ENCODE data around the gene ELF5. TPM values are rescaled to one million over a fixed set of nuclear protein-coding genes. Genes with fewer than 3 reads are reported as not detected.

Gene ELF5
- total RNA-seq, 1 experiment from 2014 or later: not detected

DNA sequence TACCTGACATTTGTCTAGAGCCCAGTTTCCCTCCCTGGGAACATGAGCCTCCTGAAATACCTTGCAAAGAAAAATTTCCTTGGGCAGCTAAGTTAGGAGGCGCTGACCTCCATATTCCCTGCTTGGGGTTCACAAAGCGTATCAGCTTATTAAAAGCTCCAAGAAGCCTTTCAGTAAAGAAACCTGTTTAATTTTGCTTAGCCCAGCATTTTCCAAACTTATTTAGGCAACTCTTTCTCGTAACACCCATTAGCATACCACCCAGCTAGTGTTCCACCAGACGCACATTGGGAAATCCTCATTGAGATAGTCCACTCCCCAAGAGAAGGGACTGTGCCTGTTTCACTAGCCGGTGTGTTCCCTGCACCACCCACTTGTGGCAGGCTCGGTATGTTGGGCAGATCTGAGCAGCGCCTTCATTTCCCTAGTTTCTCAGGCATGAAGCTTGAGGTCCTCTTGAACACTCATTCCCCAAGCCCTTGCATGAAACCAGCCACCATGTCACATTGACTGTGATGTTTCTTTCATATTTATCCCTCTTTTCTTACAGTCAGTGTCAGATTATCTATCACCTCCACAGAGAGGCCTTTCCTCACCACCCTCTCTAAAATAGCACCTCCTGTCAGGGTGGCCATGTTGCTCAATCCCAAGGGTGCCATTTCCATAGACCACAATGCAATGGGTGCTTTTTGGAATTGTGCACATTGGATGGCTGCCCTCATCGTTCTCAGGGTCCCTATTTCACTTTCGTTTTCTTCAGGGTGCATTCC, 12.5 kb upstream of the ELF5 start:
- in situ Hi-C loops (cut with HindIII; ENCODE audit: low pct_unique_long_range_greater_than_20kb, low sequenced_read_pairs): no loop called here
- no peak for DNase-seq (ENCODE audit: low read depth, low spot score)

- DNase-seq (ENCODE audit: low read depth, low spot score): no peak
- in situ Hi-C loops (cut with HindIII; ENCODE audit: low pct_unique_long_range_greater_than_20kb, low sequenced_read_pairs): no loop called here
Measured at GRCh38 chr11:34525098-34525497, 11.5 kb upstream of the ELF5 start.

DNA sequence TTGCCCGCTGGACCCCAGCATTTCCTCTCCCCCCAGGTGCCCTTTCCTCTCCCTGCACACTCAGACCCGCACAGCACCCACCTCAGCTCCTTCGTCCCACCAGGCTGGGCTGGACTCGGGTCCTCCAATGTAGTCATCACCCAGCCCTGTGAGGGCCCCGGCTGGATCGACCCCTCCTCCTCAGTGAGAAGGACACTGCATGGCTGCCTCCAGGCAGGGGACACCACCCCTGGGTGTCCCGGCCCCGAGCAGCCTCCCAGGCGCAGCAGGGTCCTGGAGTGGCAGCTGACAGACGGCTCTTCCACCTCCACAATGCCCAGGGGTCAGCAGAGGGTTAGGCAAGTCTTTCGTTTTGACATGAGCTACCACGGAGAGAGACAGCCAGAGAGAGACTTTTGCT, 11.1 kb upstream of the ELF5 start:
- DNase-seq (ENCODE audit: low read depth, low spot score): no peak
- in situ Hi-C loops (cut with HindIII; ENCODE audit: low pct_unique_long_range_greater_than_20kb, low sequenced_read_pairs): no loop called here

DNA sequence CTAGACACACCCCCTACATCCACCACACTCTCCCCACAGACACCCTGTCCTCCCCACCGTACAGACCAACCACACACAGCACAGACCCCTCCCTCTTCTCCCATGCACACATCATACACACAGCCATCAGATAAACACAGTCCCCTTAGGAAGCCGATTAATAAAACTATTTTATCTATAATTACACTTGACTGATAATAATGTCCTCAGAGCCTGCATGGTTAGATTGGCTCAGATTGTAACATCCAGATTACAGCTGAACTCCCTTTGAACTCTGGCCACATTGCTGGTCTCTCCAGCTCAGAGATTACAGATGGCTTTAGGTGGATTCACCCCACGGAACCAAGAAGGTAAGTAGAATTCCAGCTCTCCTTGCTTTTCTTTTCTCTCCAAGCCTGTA, 9.5 kb upstream of the ELF5 start:
- in situ Hi-C loops (cut with HindIII; ENCODE audit: low pct_unique_long_range_greater_than_20kb, low sequenced_read_pairs): no loop called here
- DNase-seq (ENCODE audit: low read depth, low spot score): no peak

GRCh38 chr11:34522188-34522587, 8.6 kb upstream of the ELF5 start:
- no peak for DNase-seq (ENCODE audit: low read depth, low spot score)
- in situ Hi-C loops (cut with HindIII; ENCODE audit: low pct_unique_long_range_greater_than_20kb, low sequenced_read_pairs): no loop called here

DNA sequence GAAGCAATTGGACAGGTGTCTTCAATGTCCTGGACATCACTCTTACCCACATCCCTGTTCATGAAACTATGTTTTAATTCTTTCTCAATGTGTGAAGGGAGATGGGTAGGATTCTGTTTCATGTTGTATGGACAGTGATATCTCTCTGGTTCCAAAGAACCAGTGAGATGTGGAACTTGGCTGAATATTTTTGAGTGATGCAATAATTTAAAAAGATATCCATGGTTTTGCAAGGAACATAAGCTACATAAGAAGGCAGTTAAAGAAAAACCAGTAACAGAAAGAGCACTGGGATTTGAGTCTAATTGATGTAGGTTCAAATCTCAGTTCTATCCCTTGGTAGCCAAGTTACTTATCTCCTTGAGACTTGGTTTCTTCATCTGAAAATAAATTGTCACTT, 7.7 kb upstream of the ELF5 start:
- DNase-seq (ENCODE audit: low read depth, low spot score): no peak
- in situ Hi-C loops (cut with HindIII; ENCODE audit: low pct_unique_long_range_greater_than_20kb, low sequenced_read_pairs): no loop called here

DNA sequence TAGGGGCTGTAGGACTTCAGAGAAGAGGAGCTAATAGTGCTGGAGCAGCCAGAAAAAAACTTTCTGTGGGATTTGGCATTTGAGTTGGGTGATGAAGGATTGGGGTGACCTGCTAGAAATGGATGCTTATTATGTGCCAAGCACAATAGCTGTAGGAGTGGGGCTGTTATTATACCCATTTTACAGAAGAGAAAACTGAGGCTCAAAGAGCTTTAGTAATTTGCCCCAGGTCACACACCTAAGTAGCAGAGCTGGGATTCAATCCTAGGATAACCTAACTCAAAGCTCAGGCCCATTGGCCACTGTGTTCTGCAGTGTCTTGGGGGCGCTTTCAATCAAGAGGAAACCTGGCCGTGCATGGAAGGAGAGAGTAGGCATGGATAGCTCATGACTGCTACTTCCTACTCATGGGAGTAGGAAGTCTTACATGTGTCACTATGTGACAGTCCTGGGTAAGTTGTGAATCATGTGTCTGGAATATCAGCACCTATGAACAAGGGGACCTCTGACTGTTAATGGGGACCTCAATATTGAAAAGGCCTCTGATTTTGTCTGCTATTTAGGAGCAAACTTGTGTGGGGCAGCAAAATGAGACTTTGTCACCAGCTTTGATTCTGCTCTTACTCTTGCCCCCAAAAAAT, 6.1 kb upstream of the ELF5 start:
- in situ Hi-C loops (cut with HindIII; ENCODE audit: low pct_unique_long_range_greater_than_20kb, low sequenced_read_pairs): no loop called here
- no peak for DNase-seq (ENCODE audit: low read depth, low spot score)

GRCh38 chr11:34516247-34517040, 2.9 kb upstream of the ELF5 start:
- in situ Hi-C loops (cut with HindIII; ENCODE audit: low pct_unique_long_range_greater_than_20kb, low sequenced_read_pairs): no loop called here
- no peak for DNase-seq (ENCODE audit: low read depth, low spot score)

- DNase-seq (ENCODE audit: low read depth, low spot score): no peak
- in situ Hi-C loops (cut with HindIII; ENCODE audit: low pct_unique_long_range_greater_than_20kb, low sequenced_read_pairs): no loop called here
Measured at GRCh38 chr11:34514597-34514996, 1.0 kb upstream of the ELF5 start.

DNA sequence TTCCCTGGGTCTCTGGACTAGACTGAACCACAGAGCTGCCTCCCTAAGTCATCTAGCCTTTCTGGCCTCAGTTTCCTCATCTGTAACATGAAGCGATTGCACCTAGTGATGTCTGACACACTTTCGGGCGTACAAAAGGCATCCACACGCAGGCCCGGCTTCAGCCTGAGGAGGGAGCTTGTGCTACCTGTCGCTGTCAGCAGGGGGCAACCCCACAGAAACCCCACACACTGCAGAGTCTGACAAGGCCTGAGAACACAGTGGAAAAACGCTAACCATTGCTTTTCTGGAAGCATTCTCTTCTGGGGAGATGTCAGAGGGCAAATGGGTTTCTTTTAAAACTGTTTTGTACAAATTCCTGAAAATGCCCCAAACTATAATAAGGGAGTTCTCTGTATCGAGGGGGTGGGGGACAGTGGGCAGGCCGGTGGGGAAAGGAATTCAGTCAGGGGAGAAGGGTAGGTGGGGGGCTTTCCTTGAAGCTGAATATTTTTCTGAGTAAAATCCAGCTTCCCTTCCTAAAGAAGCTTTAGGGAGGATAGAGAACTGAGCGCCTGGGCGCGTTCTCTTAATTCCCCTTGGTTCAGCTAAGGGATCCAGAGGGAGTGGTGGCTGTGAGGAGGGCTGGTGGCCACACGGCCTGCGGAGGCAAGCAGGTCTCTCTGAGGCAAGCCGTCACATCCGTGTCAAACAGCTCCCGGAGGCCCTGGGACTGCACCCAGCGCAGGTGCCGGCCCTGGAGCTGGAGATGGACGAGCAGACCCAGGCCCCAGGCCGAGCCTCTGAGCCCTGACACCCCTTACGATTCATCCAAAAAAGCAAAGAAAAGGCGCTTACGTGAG, 533 bp downstream of the ELF5 start:
- in situ Hi-C loops (cut with HindIII; ENCODE audit: low pct_unique_long_range_greater_than_20kb, low sequenced_read_pairs): no loop called here
- peak; percentile 74 for DNase-seq (ENCODE audit: low read depth, low spot score)

DNA sequence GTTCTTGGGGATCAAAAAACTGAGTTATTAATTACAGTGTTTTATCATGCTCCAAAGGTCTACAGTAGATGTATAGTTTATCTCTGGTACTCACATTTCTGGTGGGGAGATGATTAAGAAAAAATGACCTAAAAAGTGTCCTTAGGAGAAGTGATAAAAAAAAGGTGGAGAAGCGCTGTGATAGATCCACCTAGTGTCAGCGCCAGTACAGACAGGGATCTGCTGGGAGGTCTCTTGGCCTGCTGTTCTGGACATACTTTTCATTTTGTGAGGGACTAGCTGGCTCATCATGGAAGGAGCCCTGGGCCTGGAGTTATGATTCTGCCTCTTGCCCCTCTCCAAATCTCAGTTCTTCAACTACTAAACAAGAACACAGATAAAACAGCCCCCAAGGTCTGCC, 2.9 kb downstream of the ELF5 start:
- in situ Hi-C loops (cut with HindIII; ENCODE audit: low pct_unique_long_range_greater_than_20kb, low sequenced_read_pairs): no loop called here
- DNase-seq (ENCODE audit: low read depth, low spot score): no peak

DNA sequence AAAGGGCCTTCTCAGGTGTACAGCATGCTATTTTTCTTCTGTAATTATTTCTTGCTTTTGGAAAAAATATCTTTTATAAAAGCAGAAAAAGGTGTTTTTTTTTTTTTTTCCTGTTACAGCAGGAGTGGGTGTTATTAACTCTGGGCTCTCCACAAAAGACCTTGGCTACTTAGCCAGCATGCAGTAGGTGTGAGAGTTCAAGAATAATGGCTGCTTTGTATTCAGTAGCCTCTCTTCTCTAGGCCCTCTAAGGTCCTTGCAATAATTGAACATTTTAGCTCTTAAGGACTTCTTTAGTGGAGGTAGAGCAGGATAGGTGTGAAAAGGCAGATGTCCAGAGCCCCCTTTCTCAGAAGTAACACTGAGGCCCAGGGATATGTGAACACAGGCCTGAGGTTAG, 3.4 kb downstream of the ELF5 start:
- DNase-seq (ENCODE audit: low read depth, low spot score): no peak
- in situ Hi-C loops (cut with HindIII; ENCODE audit: low pct_unique_long_range_greater_than_20kb, low sequenced_read_pairs): no loop called here

DNA sequence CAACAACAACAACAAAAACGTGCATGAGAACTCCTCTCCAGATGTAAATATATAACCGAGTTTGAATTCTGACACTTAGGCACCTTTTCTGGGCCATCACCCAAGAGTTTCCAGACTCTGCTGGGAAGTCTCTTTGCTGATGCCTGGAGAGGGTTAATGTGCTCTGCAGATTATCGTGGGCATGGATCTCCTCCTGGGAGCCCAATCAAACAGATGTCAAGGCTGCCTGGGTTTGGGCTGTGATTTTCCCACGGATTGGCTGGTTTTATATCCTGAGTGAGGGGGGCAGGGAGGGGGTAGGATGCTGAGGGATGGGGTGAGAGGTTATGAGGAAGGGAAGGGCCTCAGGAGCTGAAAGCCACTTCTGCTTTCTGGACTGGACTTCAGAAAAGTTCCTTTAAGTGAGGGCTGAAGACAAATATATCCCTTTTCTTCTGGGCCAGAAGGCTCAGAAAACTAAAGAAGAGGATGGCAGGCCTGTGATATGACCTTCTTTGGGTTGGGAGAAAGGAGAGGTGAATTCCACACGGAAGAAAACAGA, 4.2 kb downstream of the ELF5 start:
- no peak for DNase-seq (ENCODE audit: low read depth, low spot score)
- in situ Hi-C loops (cut with HindIII; ENCODE audit: low pct_unique_long_range_greater_than_20kb, low sequenced_read_pairs): no loop called here

DNA sequence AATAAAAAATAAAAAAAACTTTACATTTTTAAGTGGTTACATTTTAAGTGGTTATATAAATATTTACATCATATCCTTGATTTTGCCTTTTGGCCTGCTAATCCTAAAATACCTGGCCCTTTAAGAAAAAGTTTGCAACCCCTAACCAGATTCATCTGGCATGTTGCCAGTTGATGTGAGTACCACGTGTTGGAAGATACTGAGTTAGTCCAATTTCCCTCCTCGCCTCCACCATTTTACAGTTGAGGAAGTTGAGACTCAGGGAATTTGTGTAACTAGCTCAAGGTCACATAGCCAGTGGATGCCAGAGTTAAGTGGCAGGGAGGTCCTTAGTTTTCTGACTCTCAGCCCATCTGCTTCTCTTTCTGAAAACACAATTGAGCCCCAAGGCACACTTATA, 5.1 kb downstream of the ELF5 start:
- no peak for DNase-seq (ENCODE audit: low read depth, low spot score)
- in situ Hi-C loops (cut with HindIII; ENCODE audit: low pct_unique_long_range_greater_than_20kb, low sequenced_read_pairs): no loop called here

GRCh38 chr11:34507610-34508009, 6.0 kb downstream of the ELF5 start:
- in situ Hi-C loops (cut with HindIII; ENCODE audit: low pct_unique_long_range_greater_than_20kb, low sequenced_read_pairs): no loop called here
- no peak for DNase-seq (ENCODE audit: low read depth, low spot score)

- in situ Hi-C loops (cut with HindIII; ENCODE audit: low pct_unique_long_range_greater_than_20kb, low sequenced_read_pairs): no loop called here
- no peak for DNase-seq (ENCODE audit: low read depth, low spot score)
Measured at GRCh38 chr11:34507156-34507555, 6.4 kb downstream of the ELF5 start.

DNA sequence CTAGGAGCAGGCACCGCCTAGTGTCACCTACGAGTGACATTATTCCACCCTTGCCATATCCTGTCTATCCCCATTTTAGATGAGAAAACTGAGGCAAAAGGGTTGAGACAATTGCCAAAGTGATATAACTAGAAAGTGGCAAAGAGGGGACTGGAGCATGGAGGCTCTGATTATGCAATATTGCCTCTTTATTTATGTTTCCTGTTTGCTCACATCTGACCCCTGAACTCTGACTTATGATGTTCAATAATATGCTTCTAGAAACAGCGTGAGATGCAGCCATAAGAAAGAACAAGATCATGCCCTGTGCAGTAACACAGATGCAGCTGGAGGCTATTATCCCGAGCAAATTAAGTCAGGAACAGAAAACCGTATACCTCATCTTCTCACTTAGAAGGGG, 7.7 kb downstream of the ELF5 start:
- DNase-seq (ENCODE audit: low read depth, low spot score): no peak
- in situ Hi-C loops (cut with HindIII; ENCODE audit: low pct_unique_long_range_greater_than_20kb, low sequenced_read_pairs): no loop called here

DNA sequence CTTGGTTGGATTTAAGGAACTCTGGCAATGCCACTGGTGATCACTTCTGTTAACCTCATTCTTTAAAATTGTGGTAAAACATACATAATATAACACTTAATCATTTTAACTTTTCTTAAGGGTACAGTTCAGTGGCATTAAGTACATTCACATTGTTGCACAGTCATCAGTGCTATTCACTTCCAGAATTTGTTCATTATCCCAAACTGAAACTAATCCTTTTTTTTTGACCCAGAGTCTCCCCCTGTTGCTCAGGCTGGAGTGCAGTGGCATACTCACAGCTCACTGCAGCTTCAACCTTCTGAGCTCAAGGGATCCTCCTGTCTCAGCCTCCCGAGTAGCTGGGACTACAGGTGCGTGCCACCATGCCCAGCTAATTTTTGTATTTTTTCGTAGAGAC, 10.6 kb downstream of the ELF5 start:
- DNase-seq (ENCODE audit: low read depth, low spot score): no peak
- in situ Hi-C loops (cut with HindIII; ENCODE audit: low pct_unique_long_range_greater_than_20kb, low sequenced_read_pairs): no loop called here

Data from SK-MEL-5 (cell line).